ENCODE data around the gene CX3CL1. TPM values are rescaled to one million over a fixed set of nuclear protein-coding genes. Genes with fewer than 3 reads are reported as not detected.
A peak's percentile ranks its signal among the peaks of the same experiment; 100 is the strongest.

The CX3CL1 gene
- polyA plus RNA-seq, 1 donor from 2014 or later: 4.9 TPM

DNA sequence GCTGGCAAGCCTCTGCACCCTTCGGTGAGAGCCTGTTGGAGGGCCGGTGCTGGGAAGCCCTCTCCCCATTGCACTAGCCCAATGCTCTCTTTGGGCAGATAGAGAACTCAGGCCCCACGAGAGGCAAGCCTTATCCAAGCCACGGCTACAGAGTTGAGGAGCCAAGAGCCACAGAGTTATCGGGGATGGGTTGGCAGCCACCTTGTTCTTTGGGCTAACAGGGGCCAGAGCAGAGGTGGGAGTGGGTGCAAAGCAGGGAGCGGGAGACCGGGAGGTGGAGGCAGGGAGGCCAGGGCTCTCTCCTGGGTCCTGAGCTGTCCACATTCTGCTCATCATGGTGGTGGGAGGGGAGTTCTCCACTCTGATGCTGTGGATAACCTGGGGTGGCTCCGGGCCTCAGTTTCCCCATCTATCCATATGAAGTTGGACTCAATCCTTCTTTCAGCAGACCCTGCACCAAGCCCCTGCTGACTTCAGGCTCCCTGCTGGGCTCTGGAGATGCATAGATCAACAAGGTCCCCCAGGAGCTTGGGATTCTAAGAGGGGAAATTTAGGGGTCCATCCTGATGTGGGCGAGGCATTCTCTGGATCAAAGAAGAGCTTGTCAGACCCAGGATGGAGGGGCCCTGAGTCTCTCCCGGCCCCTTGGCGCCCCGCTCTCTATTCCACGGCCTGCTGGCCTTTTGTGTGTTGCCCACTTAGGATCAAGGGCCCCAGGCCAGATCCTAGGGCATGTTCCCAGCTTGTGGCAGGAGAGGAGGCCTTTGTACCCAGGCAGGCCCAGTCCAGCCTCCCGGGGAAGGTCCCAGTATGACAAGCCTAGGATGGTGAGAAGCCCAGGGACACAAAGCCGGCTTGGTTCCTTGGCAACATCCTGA, 557 bp upstream of the CX3CL1 start:
- Histone ChIP-seq H4K20me1 (ENCODE audit: insufficient read depth) (no peaks in the 10 kb centered on the region), H3K79me2 (replicated peaks; ENCODE audit: insufficient read depth, low read length) (no peaks in the 10 kb centered on the region), H3K9ac (ENCODE audit: low read length) (peak overlapping the region; percentile 70), H2AFZ (ENCODE audit: low read depth, low read length) (peak overlapping the region; percentile 80), H3K9me3 (ENCODE audit: low read length) (no peaks in the 10 kb centered on the region), H3K27ac (ENCODE audit: low read length) (peak overlapping the region; percentile 53), H3K4me3 (ENCODE audit: low read length) (peak overlapping the region; percentile 68), H3K36me3 (ENCODE audit: insufficient read depth, low read length) (no peaks in the 10 kb centered on the region), H3F3A (ENCODE audit: insufficient read depth, low read length, poor library complexity, severe bottlenecking) (no peaks in the 10 kb centered on the region), H3K27me3 (ENCODE audit: insufficient read depth, low read depth, low read length) (no peaks in the 10 kb centered on the region), H3K9me2 (ENCODE audit: insufficient read depth, low read length) (no peaks in the 10 kb centered on the region), H3K4me2 (ENCODE audit: low read length) (no peak overlapping the region)
- TF ChIP-seq, protein P1, sequence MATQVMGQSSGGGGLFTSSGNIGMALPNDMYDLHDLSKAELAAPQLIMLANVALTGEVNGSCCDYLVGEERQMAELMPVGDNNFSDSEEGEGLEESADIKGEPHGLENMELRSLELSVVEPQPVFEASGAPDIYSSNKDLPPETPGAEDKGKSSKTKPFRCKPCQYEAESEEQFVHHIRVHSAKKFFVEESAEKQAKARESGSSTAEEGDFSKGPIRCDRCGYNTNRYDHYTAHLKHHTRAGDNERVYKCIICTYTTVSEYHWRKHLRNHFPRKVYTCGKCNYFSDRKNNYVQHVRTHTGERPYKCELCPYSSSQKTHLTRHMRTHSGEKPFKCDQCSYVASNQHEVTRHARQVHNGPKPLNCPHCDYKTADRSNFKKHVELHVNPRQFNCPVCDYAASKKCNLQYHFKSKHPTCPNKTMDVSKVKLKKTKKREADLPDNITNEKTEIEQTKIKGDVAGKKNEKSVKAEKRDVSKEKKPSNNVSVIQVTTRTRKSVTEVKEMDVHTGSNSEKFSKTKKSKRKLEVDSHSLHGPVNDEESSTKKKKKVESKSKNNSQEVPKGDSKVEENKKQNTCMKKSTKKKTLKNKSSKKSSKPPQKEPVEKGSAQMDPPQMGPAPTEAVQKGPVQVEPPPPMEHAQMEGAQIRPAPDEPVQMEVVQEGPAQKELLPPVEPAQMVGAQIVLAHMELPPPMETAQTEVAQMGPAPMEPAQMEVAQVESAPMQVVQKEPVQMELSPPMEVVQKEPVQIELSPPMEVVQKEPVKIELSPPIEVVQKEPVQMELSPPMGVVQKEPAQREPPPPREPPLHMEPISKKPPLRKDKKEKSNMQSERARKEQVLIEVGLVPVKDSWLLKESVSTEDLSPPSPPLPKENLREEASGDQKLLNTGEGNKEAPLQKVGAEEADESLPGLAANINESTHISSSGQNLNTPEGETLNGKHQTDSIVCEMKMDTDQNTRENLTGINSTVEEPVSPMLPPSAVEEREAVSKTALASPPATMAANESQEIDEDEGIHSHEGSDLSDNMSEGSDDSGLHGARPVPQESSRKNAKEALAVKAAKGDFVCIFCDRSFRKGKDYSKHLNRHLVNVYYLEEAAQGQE (IDR thresholded peaks at IDR 0.05; ENCODE audit: borderline replicate concordance): peak; percentile 32
- TF ChIP-seq, protein P2, sequence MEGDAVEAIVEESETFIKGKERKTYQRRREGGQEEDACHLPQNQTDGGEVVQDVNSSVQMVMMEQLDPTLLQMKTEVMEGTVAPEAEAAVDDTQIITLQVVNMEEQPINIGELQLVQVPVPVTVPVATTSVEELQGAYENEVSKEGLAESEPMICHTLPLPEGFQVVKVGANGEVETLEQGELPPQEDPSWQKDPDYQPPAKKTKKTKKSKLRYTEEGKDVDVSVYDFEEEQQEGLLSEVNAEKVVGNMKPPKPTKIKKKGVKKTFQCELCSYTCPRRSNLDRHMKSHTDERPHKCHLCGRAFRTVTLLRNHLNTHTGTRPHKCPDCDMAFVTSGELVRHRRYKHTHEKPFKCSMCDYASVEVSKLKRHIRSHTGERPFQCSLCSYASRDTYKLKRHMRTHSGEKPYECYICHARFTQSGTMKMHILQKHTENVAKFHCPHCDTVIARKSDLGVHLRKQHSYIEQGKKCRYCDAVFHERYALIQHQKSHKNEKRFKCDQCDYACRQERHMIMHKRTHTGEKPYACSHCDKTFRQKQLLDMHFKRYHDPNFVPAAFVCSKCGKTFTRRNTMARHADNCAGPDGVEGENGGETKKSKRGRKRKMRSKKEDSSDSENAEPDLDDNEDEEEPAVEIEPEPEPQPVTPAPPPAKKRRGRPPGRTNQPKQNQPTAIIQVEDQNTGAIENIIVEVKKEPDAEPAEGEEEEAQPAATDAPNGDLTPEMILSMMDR (IDR thresholded peaks at IDR 0.05; ENCODE audit: poor library complexity, severe bottlenecking): no peak
- no peak for TF ChIP-seq POLR2AphosphoS5 (IDR thresholded peaks at IDR 0.05)
- no peak for TF ChIP-seq RAD21 (conservative IDR thresholded peaks at IDR 0.05)
- no peak for TF ChIP-seq MXI1 (conservative IDR thresholded peaks at IDR 0.05; ENCODE audit: poor library complexity, severe bottlenecking)
- no peak for TF ChIP-seq EZH2 (IDR thresholded peaks at IDR 0.05; ENCODE audit: borderline replicate concordance, insufficient read depth, low read length, poor library complexity, severe bottlenecking)

DNA sequence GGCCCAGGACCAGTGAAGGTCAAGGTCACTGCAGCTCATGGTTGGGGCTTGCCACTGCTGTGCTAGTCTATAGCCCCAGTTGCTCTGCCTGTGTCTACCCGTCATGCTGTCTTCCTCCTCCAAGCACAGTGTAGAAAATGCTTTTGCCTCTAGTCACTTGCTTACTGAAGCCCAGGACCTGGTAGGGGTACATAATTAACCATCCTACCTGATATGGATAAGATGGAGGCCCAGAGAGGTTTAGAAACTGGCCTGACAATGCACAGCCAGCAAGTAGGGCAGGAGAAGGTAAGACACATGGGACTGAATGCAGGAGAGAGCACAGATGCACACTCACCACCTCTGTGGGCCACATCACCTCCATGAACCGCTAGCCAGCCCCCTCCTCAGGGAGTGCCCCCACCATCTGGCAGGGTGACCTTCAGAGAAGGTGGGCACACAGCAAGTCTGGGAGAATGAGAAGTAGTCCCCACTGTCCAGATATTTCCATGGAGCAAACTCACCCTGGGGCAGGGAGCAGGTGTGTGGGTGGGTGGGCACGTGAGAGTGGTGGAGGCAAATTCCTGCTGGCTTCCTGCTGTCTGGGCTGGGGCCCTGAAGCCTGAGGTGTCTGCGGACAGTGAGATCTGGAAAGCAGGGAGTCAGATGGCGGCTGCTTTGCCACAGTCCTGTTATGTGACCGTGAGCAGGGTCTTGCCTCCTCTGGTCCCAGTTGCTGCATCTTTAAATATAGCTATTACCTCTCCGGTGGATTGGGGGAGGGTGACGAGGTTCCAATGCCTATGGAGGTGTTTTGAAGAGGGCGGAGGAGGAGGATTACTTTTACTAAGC, 1.0 kb downstream of the CX3CL1 start:
- no peaks in the 10 kb centered on the region for H3K27me3 ChIP-seq (ENCODE audit: insufficient read depth, low read depth, low read length)
- peak overlapping the region; percentile 68 for H3K4me3 ChIP-seq (ENCODE audit: low read length)
- no peaks in the 10 kb centered on the region for H3K9me2 ChIP-seq (ENCODE audit: insufficient read depth, low read length)
- no peaks in the 10 kb centered on the region for H3F3A ChIP-seq (ENCODE audit: insufficient read depth, low read length, poor library complexity, severe bottlenecking)
- H3K4me2 ChIP-seq (ENCODE audit: low read length): peak overlapping the region; percentile 82
- no peak overlapping the region for H3K27ac ChIP-seq (ENCODE audit: low read length)
- no peaks in the 10 kb centered on the region for H3K9me3 ChIP-seq (ENCODE audit: low read length)
- H2AFZ ChIP-seq (ENCODE audit: low read depth, low read length): no peak overlapping the region
- no peaks in the 10 kb centered on the region for H3K79me2 ChIP-seq (replicated peaks; ENCODE audit: insufficient read depth, low read length)
- no peaks in the 10 kb centered on the region for H4K20me1 ChIP-seq (ENCODE audit: insufficient read depth)
- TF ChIP-seq EP300 (conservative IDR thresholded peaks at IDR 0.05; ENCODE audit: poor library complexity, severe bottlenecking) (no peak), POLR2AphosphoS5 (IDR thresholded peaks at IDR 0.05) (no peak), SMC3 (conservative IDR thresholded peaks at IDR 0.05; ENCODE audit: poor library complexity) (no peak), EZH2 (IDR thresholded peaks at IDR 0.05; ENCODE audit: borderline replicate concordance, insufficient read depth, low read length, poor library complexity, severe bottlenecking) (no peak), RAD21 (conservative IDR thresholded peaks at IDR 0.05) (no peak), MXI1 (conservative IDR thresholded peaks at IDR 0.05; ENCODE audit: poor library complexity, severe bottlenecking) (no peak), TAF1 (IDR thresholded peaks at IDR 0.05; ENCODE audit: low read depth) (no peak)
- TF ChIP-seq, protein P1 (IDR thresholded peaks at IDR 0.05; ENCODE audit: borderline replicate concordance): no peak
- TF ChIP-seq, protein P2 (IDR thresholded peaks at IDR 0.05; ENCODE audit: poor library complexity, severe bottlenecking): no peak
- H3K36me3 ChIP-seq (ENCODE audit: insufficient read depth, low read length): no peaks in the 10 kb centered on the region
- H3K9ac ChIP-seq (ENCODE audit: low read length): peak overlapping the region; percentile 70

Measured in neural cell (in vitro differentiated cells).